Right lung (tissue), 10 donors: Measurements from ENCODE around the gene OR2G6. TPM values are rescaled to one million over a fixed set of nuclear protein-coding genes. Genes with fewer than 3 reads are reported as not detected.
"Not testable (repeated sequence)": the region's sequence is repeated elsewhere in the genome, so short reads cannot be mapped to it uniquely, and the experiment has no call there.

Source experiments
- DNase-seq, 2 donors: peaks; one replicate each; pipeline ENCODE4 v3.0.0-alpha.2; 2013
- long read RNA-seq, 8 donors: transcript quantifications; one replicate each; lab custom pipeline, GENCODE V29; 2026
- polyA plus RNA-seq, 5 donors: library from polyadenylated mRNA; unstranded; fragments of 120-200 nt; gene quantifications; one replicate each; pipeline versions ENCODE4 v1.2.1 to v1.2.3, GENCODE V29; 2013; ENCODE audit warnings: inconsistent platforms in 1 of 5, low replicate concordance in 1 of 5; ENCODE audit not compliant: insufficient read length in 5 of 5, insufficient read depth in 1 of 5

Gene OR2G6
- under 1 TPM in 4 of 5 donors, not detected in 1; 0.03 to 0.08 (median 0.04) TPM for polyA plus RNA-seq
- long read RNA-seq, donor 1 = 0 reads
- long read RNA-seq, donor 2 = 0 reads
- long read RNA-seq, donor 3 = 0 reads
- long read RNA-seq, donor 4 = 0 reads
- long read RNA-seq, donor 5 = 0 reads
- long read RNA-seq, donor 6 = 0 reads
- long read RNA-seq, donor 7 = 0 reads
- long read RNA-seq, donor 8 = 0 reads

DNA sequence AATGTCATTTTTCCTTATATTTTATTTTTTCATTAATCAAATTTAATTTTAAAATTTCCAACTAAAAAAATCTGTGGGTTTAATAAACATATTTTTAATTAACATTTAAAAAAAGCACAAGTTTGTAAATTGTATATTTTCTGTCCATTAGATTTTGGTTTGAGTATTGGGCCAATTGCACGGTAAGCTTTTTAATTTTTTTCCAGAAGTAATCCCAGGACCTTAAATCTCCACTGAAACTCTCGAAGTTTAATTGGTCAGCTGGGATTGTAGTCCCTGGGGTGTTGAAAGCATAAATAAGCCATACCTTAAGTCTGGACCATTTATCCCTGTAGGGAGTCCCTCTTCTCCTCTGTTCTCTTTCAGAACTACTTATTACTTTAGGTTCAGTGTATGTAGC lies at the start of gene OR2G6:
Gene OR2G6, plus strand, starts transcription at position 301 of the 400 bp plus-strand sequence. CDS start 13,574 bp downstream, outside the sequence.
- DNase-seq = not testable (repeated sequence)

DNA sequence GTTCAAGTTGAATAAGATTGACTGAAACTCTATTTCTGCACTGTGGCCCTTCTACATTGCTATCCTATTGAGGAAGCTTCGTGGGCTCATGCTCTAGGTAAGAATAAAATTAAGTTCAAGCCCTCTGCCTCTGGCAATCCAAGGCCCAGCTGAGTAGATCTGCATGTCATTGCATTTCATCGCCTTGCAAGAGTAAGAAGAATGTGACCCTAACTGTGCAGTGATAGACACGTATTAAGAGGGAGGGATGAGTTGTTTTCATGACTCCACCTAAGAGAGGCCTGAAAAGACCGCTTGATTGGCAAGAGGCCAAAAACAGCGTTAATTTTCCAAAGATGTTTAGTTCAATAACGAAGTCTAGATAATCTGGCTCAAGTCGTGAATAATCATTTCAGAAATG lies 48.8 kb upstream of the OR2G6 start:
- not testable (repeated sequence) for DNase-seq

DNA sequence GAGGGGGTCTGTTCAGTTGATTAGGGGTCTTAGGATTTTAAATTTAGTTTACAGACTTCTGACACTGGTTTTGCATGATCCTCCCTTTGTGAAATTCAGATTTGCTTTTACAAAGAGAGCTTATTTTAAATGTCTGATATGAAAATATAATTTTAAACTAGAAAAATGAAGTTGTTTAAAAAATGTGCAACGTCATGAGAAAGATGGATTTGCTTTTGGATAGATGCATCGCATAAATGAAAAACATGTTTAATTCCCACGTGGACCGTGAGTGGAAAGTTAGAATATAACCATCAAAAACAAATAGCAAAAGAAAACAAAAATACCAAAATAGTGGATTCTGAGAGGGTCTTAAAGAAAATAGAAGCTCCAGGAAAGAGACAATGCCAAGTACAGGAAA lies 36.7 kb upstream of the OR2G6 start:
- DNase-seq = no peak

DNA sequence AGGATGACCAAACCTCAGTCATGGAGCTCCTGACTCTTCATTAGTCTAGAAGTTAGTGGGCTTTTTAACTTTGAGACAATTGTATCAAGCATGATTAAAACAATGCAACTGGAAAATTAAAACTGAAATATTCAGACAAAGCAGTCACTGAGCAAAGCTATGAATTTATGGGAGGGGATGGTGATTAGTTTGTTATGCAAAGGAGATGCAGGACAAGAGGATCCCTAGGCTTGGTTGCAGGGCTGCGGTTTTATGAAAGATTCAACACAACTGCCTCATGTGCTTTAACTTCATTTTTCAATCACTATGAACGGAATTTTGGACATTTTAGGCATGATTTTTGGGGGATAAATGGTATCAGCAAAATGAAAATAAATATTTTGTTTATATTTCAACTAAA lies 35.8 kb upstream of the OR2G6 start:
- not testable (repeated sequence) for DNase-seq

- not testable (repeated sequence) for DNase-seq
These were observed 34.8 kb upstream of the OR2G6 start, which contains the start of gene OR2T3 for GRCh38 chr1:248473051-248473450. Gene OR2T3 (plus strand): TSS chr1:248473351. CDS start chr1:248473351, 0 bp downstream.

GRCh38 chr1:248475660-248476059 lies 32.2 kb upstream of the OR2G6 start:
- not testable (repeated sequence) for DNase-seq

GRCh38 chr1:248481686-248482579 lies 25.9 kb upstream of the OR2G6 start:
- DNase-seq = not testable (repeated sequence)

DNA sequence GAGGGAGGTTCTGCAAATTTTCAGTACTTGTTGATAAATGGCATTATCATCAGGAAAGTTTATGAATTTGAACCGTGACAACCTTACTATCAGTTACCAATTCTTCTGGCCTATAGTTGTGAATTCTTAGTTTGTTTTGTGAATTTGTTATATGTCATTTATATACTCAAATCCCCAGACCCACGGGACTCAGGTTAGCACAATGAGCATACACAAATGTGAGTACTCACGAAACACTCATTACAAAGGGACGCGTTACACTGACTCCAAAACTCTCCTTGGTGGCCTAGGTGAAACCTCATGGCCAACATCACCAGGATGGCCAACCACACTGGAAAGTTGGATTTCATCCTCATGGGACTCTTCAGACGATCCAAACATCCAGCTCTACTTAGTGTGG lies 19.6 kb upstream of the OR2G6 start, which contains the start of gene OR2T5:
Gene OR2T5, plus strand, starts transcription at position 301 of the 400 bp plus-strand sequence. Its CDS starts 0 bp downstream, at position 301.
- DNase-seq = not testable (repeated sequence)

DNA sequence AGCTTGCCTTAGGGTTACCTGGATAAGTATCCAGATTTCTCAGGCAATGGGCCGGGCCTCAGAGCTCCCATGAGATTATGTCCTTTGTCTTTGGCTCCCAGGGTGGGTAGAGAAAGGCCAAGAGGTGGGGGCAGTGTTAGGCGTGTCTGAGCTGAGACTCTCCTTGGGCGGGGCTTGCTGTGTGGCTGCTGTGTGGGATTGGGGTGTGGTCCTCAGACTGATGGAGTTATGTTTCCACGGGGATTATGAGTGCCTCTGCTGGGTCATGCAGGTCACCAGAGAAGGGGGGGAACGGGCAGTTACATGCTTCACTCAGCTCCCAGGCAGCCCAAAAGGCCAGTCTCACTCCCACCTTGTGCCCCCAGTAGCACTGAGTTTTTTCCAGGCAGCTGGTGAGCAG lies 11.2 kb upstream of the OR2G6 start:
- DNase-seq = not testable (repeated sequence)

DNA sequence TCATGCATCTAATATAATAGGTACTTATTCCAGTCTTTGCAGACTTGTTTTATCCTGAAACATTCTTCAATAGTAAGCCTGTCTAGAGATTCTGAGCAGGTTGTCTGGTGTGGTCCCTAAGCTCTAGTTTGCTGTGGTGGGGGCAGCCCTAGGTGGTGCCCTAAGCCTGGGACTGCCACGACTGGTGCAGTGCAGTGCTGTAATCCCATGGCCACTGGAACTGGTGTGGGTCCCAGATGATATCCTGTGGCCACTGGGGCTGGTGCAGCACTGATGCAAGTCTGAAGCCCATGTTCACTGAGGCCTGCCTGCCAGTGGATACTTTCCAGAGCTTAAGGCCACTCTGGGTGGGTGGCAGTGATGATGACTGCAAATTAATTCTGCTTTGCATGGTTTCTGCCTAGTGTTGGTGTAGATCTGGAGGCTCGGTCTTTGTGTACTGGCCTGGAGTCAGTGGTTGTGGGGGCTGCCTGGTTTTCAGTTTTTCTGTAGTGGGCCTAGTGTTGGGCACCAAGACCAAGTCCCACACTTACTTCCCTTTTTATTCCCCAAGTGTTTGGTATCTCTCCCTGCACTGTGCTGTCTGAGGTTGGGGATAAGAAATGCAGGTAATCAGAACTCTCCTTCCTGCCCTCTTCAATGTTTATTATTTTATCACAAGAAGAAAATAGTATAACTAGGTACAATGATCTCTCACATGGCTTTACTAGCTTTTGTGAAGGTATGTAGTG lies 7.4 kb upstream of the OR2G6 start:
- DNase-seq = not testable (repeated sequence)

- DNase-seq = not testable (repeated sequence)
These were observed 2.3 kb downstream of the OR2G6 start for GRCh38 chr1:248510217-248510616.

GRCh38 chr1:248521856-248522255 lies 14.0 kb downstream of the OR2G6 start:
- no peak for DNase-seq

DNA sequence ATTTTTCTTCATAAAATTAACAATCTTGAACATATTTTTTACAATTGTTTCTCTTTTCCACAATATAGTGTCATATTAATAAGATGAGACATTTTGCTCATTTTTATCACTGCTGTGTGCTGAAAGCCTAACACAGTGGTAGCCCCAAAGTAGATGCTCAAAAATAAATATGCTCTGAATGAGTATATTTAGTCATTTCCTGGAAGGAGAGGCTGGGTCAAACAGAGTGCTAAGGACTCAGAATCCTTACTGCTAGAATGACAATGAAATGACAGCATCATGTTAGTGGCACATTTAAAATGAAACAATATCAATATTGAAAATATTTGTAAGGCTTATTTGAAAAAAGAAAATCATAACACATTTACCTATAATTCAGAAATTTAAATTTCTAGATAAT lies 29.6 kb downstream of the OR2G6 start:
- DNase-seq = not testable (repeated sequence)

GRCh38 chr1:248547383-248547782 lies 39.5 kb downstream of the OR2G6 start:
- DNase-seq = not testable (repeated sequence)

DNA sequence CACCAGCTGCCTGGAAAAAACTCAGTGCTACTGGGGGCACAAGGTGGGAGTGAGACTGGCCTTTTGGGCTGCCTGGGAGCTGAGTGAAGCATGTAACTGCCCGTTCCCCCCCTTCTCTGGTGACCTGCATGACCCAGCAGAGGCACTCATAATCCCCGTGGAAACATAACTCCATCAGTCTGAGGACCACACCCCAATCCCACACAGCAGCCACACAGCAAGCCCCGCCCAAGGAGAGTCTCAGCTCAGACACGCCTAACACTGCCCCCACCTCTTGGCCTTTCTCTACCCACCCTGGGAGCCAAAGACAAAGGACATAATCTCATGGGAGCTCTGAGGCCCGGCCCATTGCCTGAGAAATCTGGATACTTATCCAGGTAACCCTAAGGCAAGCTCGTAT lies 43.2 kb downstream of the OR2G6 start:
- not testable (repeated sequence) for DNase-seq

GRCh38 chr1:248562672-248563071 lies 54.8 kb downstream of the OR2G6 start, which contains the start of gene OR2T29:
Gene OR2T29 (minus strand): TSS chr1:248562772. CDS start chr1:248559491, 3,281 bp downstream.
- not testable (repeated sequence) for DNase-seq

GRCh38 chr1:248565530-248566373 lies 57.9 kb downstream of the OR2G6 start:
- not testable (repeated sequence) for DNase-seq

DNA sequence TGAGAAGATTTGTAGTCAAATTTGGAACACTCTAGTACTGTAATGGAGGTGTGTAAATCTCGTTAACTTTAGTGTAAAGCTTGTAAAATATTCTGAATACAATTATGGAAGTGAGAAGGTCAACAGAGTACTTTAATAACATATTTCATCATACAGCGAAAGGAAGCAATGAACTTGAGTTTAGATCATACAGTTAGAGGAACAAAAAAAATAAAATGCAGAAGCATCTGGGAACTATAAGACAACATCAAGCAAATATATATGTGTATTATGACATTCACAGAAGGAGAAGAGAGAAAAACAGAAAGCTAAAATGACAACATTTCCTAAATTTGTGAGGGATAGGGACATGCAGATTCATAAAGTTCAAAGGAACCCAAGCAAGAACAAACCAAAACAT lies 61.2 kb downstream of the OR2G6 start:
- DNase-seq = not testable (repeated sequence)

GRCh38 chr1:248570811-248571210 lies 62.9 kb downstream of the OR2G6 start:
- not testable (repeated sequence) for DNase-seq

DNA sequence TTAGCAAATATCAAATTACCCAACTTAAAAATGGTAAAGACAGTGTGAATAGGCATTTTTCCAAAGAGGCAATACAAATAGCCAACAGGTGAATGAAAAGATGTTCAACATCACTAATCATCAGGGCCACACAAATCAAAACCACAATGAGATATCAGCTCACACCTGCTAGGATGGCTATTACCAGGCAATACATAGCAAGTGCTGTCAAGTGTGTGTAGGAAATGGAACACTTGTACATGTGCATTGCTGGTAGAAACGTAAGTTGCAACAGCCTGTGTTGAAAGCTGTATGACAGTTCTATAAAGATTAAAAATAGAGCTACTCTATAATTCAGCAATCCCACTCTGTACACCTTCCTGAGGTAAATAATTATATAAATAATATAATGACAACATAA lies 64.2 kb downstream of the OR2G6 start:
- not testable (repeated sequence) for DNase-seq

- DNase-seq = not testable (repeated sequence)
These were observed 66.0 kb downstream of the OR2G6 start for GRCh38 chr1:248573856-248574255.
